MM.1S (cell line): ENCODE data around the gene ADGRL1.

Experiments used
- DNase-seq: peaks from one replicate; pipeline ENCODE4 v3.0.0-alpha.2; 2015
- H2AFZ ChIP-seq: fragments of 300-600 bp; sonication (generic); 2 replicates; pipeline ENCODE4 v1.6.0; 2016; ENCODE audit warnings: antibody characterized with exemption, low read length
- H3F3A ChIP-seq: fragments of 300-600 bp; sonication (generic); 2 replicates; pipeline ENCODE4 v1.6.1; 2016; ENCODE audit warnings: mild to moderate bottlenecking, antibody characterized with exemption, low read length, moderate library complexity, mixed read lengths; ENCODE audit not compliant: insufficient read depth
- H3K27ac ChIP-seq: fragments of 300-600 bp; sonication (generic); 2 replicates; pipeline ENCODE4 v1.5.1; 2016; ENCODE audit warnings: mild to moderate bottlenecking, low read length
- H3K27me3 ChIP-seq: fragments of 300-600 bp; sonication (generic); replicated peaks from 2 replicates; pipeline ENCODE4 v1.6.0; 2016; ENCODE audit warnings: low read length; ENCODE audit not compliant: insufficient read depth
- H3K36me3 ChIP-seq: fragments of 300-600 bp; sonication (generic); replicated peaks from 2 replicates; pipeline ENCODE4 v1.6.1; 2016; ENCODE audit warnings: mild to moderate bottlenecking, low read length, mixed read lengths; ENCODE audit not compliant: insufficient read depth
- H3K4me1 ChIP-seq: fragments of 300-600 bp; sonication (generic); 2 replicates; pipeline ENCODE4 v1.6.1; 2016; ENCODE audit warnings: low read length, mixed read lengths
- H3K4me2 ChIP-seq: fragments of 300-600 bp; sonication (generic); 2 replicates; pipeline ENCODE4 v1.6.0; 2016; ENCODE audit warnings: low read depth, low read length
- H3K4me3 ChIP-seq: fragments of 300-600 bp; sonication (generic); 2 replicates; pipeline ENCODE4 v1.5.1; 2016; ENCODE audit warnings: low read length, mixed read lengths
- H3K79me2 ChIP-seq: fragments of 300-600 bp; sonication (generic); 2 replicates; pipeline ENCODE4 v1.6.1; 2016; ENCODE audit warnings: mixed run types, low read length, mixed read lengths
- H3K9ac ChIP-seq: fragments of 300-600 bp; sonication (generic); 2 replicates; pipeline ENCODE4 v1.6.1; 2016; ENCODE audit warnings: low read length, mixed read lengths
- H3K9me2 ChIP-seq: fragments of 300-600 bp; sonication (generic); replicated peaks from 2 replicates; pipeline ENCODE4 v1.6.1; 2016; ENCODE audit warnings: mild to moderate bottlenecking, low read length, mixed read lengths; ENCODE audit not compliant: insufficient read depth
- H3K9me3 ChIP-seq: fragments of 300-600 bp; sonication (generic); replicated peaks from 2 replicates; pipeline ENCODE4 v1.6.1; 2016; ENCODE audit warnings: mild to moderate bottlenecking, low read length, mixed read lengths; ENCODE audit not compliant: insufficient read depth
- H4K20me1 ChIP-seq: fragments of 300-600 bp; sonication (generic); 2 replicates; pipeline ENCODE4 v1.6.1; 2016; ENCODE audit warnings: mild to moderate bottlenecking, low read length, moderate library complexity, mixed read lengths; ENCODE audit not compliant: insufficient read depth
- EZH2 ChIP-seq: fragments of 300-600 bp; sonication (generic); optimal IDR thresholded peaks from 2 replicates; pipeline ENCODE3; 2017; ENCODE audit warnings: low read depth, mild to moderate bottlenecking, antibody characterized with exemption, low read length, mixed read lengths
- EZH2phosphoT487 ChIP-seq: fragments of 300-600 bp; sonication (generic); IDR thresholded peaks from 2 replicates; pipeline ENCODE4 v1.6.1; 2018; ENCODE audit warnings: antibody characterized with exemption, low read length
- TF ChIP-seq, protein P1 (sequence below): fragments of 300-600 bp; sonication (generic); IDR thresholded peaks from 2 replicates; pipeline ENCODE4 v1.5.1; 2016; ENCODE audit warnings: antibody characterized with exemption, low read length, mixed read lengths

Gene ADGRL1

DNA sequence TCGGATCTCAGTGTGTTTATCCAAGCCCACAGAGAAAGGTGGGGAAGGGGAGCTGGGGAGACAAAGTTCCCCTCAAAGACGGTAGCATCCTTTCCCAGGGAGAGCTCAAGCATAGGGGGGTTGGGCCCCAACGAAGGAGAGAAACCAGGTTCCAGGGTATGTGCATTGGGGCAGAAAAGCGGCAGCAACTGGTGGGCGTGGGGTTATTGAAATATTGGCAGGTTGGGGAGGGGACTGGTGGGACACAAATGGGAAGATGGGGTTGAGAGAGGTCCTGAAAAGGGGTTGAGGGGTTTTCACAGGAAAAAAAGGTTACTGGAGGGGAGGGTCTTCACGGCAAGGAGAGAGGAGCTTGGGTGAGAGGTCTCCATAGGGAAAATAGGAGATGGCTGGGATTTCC, 70.6 kb downstream of the ADGRL1 start:
- no peaks in the 10 kb centered on the region for H3K9me2 ChIP-seq
- peaks cover 42% of the 10 kb centered on the region for H3K79me2 ChIP-seq
- no peak overlapping the region for H2AFZ ChIP-seq
- H3K27me3 ChIP-seq, result no peaks in the 10 kb centered on the region
- no peak overlapping the region for H3K27ac ChIP-seq
- DNase-seq, result no peak
- H4K20me1 ChIP-seq, result no peaks in the 10 kb centered on the region
- peak overlapping the region; percentile 67 for H3K4me2 ChIP-seq
- H3K4me3 ChIP-seq, result peak overlapping the region; percentile 99
- no peaks in the 10 kb centered on the region for H3K36me3 ChIP-seq
- peak overlapping the region; percentile 83; the same call in 1 of the 2 replicates for H3K9ac ChIP-seq
- TF ChIP-seq, protein P1, sequence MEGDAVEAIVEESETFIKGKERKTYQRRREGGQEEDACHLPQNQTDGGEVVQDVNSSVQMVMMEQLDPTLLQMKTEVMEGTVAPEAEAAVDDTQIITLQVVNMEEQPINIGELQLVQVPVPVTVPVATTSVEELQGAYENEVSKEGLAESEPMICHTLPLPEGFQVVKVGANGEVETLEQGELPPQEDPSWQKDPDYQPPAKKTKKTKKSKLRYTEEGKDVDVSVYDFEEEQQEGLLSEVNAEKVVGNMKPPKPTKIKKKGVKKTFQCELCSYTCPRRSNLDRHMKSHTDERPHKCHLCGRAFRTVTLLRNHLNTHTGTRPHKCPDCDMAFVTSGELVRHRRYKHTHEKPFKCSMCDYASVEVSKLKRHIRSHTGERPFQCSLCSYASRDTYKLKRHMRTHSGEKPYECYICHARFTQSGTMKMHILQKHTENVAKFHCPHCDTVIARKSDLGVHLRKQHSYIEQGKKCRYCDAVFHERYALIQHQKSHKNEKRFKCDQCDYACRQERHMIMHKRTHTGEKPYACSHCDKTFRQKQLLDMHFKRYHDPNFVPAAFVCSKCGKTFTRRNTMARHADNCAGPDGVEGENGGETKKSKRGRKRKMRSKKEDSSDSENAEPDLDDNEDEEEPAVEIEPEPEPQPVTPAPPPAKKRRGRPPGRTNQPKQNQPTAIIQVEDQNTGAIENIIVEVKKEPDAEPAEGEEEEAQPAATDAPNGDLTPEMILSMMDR, result no peak
- TF ChIP-seq EZH2phosphoT487 (no peak), EZH2 (no peak)
- peaks cover 13% of the 10 kb centered on the region; the same call in 1 of the 2 replicates for H3F3A ChIP-seq
- H3K9me3 ChIP-seq, result no peaks in the 10 kb centered on the region
- H3K4me1 ChIP-seq, result peaks cover 5% of the 10 kb centered on the region

DNA sequence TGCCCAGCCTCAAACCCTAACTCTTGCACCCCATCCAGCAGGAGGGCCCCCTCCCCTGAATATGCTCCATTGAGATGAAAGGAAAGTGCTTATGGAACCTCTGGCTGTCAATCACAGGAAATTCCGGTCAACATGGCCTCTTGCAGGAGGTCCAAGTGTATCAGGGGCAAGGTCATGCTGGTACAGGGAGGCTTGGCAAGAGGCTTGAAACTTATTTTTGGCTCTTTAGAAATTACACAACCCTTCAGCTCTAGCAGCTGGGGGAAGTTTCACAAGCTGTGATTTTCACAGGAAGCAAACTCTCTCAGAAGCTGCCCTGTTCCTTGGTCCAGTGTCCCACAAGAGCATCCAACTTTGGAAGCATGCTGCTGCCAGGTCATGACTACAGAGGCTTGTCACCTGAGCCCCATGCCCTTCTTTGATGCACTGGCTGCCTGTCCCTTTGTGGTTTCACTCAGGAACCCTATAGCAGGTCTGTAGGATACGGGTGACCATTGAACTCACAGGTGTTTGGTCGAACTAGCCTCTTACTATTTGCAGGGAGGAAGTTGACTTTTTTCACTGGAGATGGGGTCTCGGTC, 78.0 kb downstream of the ADGRL1 start:
- TF ChIP-seq EZH2, result no peak
- TF ChIP-seq, protein P1, result no peak
- TF ChIP-seq EZH2phosphoT487, result no peak
- Histone ChIP-seq H3K36me3 (no peaks in the 10 kb centered on the region), H3K4me3 (no peak overlapping the region), H3K79me2 (peaks cover 18% of the 10 kb centered on the region), H3K27me3 (no peaks in the 10 kb centered on the region), H3K9me2 (no peaks in the 10 kb centered on the region), H4K20me1 (no peaks in the 10 kb centered on the region), H3K4me2 (peak overlapping the region; percentile 26), H3K9me3 (no peaks in the 10 kb centered on the region), H2AFZ (no peak overlapping the region), H3K9ac (peak overlapping the region; percentile 8; the same call in 1 of the 2 replicates), H3F3A (peaks cover 16% of the 10 kb centered on the region), H3K27ac (peak overlapping the region; percentile 64; the same call in 1 of the 2 replicates), H3K4me1 (peaks cover 21% of the 10 kb centered on the region)
- peak; percentile 75 for DNase-seq

DNA sequence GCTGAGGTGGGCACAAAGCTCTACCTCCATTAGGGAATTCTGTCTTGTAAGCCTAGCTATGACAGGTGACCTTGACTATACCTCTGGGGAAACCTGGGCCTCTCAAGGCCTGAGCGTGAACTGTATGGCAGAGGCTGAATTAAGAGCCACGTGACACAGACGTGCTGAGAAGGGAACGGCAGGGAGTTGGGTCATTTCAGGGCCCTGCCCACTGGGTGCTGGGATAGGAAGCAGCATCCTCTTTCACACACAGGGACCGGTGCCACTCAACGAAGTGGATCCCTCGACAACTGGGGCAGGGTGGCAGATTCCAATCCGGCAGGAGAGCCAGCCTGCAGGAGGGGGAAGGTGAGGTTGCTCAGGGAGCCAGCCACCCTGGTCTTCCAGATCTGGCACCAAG, 78.8 kb downstream of the ADGRL1 start:
- peaks cover 16% of the 10 kb centered on the region for H3F3A ChIP-seq
- no peaks in the 10 kb centered on the region for H3K27me3 ChIP-seq
- peaks cover 13% of the 10 kb centered on the region for H3K79me2 ChIP-seq
- no peak for DNase-seq
- H3K27ac ChIP-seq, result no peak overlapping the region
- no peaks in the 10 kb centered on the region for H3K9me3 ChIP-seq
- no peaks in the 10 kb centered on the region for H4K20me1 ChIP-seq
- no peaks in the 10 kb centered on the region for H3K9me2 ChIP-seq
- no peak overlapping the region for H3K9ac ChIP-seq
- TF ChIP-seq EZH2 (no peak), EZH2phosphoT487 (no peak)
- TF ChIP-seq, protein P1, result no peak
- H3K4me1 ChIP-seq, result peaks cover 21% of the 10 kb centered on the region
- H3K4me3 ChIP-seq, result no peak overlapping the region
- H2AFZ ChIP-seq, result no peak overlapping the region
- no peaks in the 10 kb centered on the region for H3K36me3 ChIP-seq
- no peak overlapping the region for H3K4me2 ChIP-seq
